NCI-H345 (cell line): Measurements from ENCODE around the gene COL25A1.

Source experiments
- DNase-seq: peaks from one replicate; lab custom pipeline; 2025; lab: John Stamatoyannopoulos, UW

COL25A1 gene

GRCh38 chr4:109291707-109292238 is 10.7 kb downstream of the COL25A1 start:
- DNase-seq: no peak

- DNase-seq: no peak
Observed at GRCh38 chr4:109290918-109291317, 11.5 kb downstream of the COL25A1 start.

- DNase-seq: no peak
Observed at GRCh38 chr4:109278594-109279031, 23.8 kb downstream of the COL25A1 start.

- DNase-seq: no peak
Observed at GRCh38 chr4:109276482-109277095, 25.9 kb downstream of the COL25A1 start.

GRCh38 chr4:109275066-109275745 is 27.3 kb downstream of the COL25A1 start:
- DNase-seq: no peak

GRCh38 chr4:109266891-109267290 is 35.6 kb downstream of the COL25A1 start:
- DNase-seq: no peak

- no peak for DNase-seq
Observed at GRCh38 chr4:109266236-109266635, 36.2 kb downstream of the COL25A1 start.

GRCh38 chr4:109263721-109264120 is 38.7 kb downstream of the COL25A1 start:
- DNase-seq: no peak

GRCh38 chr4:109256818-109257217 is 45.6 kb downstream of the COL25A1 start:
- no peak for DNase-seq

- DNase-seq: no peak
Observed at GRCh38 chr4:109254845-109255244, 47.6 kb downstream of the COL25A1 start.

GRCh38 chr4:109251396-109251795 is 51.1 kb downstream of the COL25A1 start:
- no peak for DNase-seq

GRCh38 chr4:109248322-109248900 is 54.0 kb downstream of the COL25A1 start:
- DNase-seq: no peak

GRCh38 chr4:109243871-109244270 is 58.6 kb downstream of the COL25A1 start:
- DNase-seq: no peak

GRCh38 chr4:109238746-109239145 is 63.7 kb downstream of the COL25A1 start:
- DNase-seq: no peak

GRCh38 chr4:109235683-109236082 is 66.8 kb downstream of the COL25A1 start:
- DNase-seq: no peak

- DNase-seq: no peak
Observed at GRCh38 chr4:109234596-109234995, 67.9 kb downstream of the COL25A1 start.

- no peak for DNase-seq
Observed at GRCh38 chr4:109233570-109233969, 68.9 kb downstream of the COL25A1 start.

GRCh38 chr4:109232681-109233080 is 69.8 kb downstream of the COL25A1 start:
- DNase-seq: no peak

- no peak for DNase-seq
Observed at GRCh38 chr4:109231331-109231730, 71.1 kb downstream of the COL25A1 start.

- DNase-seq: no peak
Observed at GRCh38 chr4:109229028-109229427, 73.4 kb downstream of the COL25A1 start.

- DNase-seq: no peak
Observed at GRCh38 chr4:109218288-109218687, 84.2 kb downstream of the COL25A1 start.

GRCh38 chr4:109216085-109216696 is 86.3 kb downstream of the COL25A1 start:
- no peak for DNase-seq

- DNase-seq: no peak
Observed at GRCh38 chr4:109215506-109215905, 87.0 kb downstream of the COL25A1 start.
